NK-92 (cell line): ENCODE data around the gene RBM39.
"Not testable (repeated sequence)": the region's sequence is repeated elsewhere in the genome, so short reads cannot be mapped to it uniquely, and the experiment has no call there.

ENCODE experiments used
- DNase-seq: peaks from one replicate; lab custom pipeline; 2025; ENCODE audit not compliant: unreplicated experiment; lab: John Stamatoyannopoulos, UW

Gene RBM39

DNA sequence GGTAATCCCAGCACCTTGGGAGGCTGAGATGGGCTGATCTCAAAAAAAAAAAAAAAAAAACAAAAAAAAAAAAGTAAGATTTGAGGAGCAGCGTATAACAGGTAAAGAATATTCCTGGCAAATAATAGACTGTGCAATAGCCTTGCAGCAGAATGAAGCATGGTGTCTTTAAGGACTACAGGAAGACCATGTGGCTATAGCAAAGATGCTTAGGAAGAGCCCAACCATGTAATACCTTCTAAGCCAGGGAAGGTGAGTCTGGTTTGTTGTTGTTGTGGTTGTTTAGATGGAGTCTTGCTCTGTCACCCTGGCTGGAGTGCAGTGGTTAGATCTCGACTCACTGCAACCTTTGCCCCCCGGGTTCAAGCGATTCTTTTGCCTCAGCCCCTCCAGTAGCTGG is 14.3 kb upstream of the RBM39 start:
- no peak for DNase-seq

DNA sequence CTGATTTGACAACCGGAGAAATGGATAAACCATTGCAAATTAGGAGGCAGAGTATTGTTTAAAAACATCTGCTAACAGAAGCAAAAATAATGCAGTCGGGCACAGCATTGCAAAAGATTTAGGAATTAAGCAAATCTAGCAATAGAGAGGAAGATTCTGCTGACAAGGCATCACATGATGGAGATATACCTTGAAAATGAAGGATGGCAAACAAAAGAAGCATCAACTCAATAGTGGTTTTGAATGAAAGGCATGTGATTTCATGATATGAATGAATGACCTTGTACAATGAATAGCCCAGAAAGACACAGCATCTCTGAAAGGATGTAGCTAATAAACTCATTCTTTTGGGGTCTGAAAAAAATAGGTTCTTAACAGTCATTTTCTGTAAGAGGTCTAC is 8.6 kb upstream of the RBM39 start:
- DNase-seq = no peak

DNA sequence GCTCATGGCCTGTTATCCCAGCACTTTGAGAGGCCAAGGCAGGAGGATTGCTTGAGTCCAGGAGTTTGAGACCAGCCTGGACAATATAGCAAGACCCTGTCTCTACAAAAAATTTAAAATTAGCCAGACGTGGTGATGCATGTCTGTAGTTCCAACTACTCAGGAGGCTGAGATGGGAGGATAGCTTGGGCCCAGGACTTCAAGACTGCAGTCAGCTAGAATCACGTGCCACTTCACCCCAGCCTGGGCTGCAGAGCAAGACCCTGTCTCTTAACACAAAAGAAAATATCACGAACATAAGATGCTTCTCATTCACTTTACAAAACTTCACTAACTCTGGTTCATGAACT is 2.4 kb upstream of the RBM39 start:
- not testable (repeated sequence) for DNase-seq

DNA sequence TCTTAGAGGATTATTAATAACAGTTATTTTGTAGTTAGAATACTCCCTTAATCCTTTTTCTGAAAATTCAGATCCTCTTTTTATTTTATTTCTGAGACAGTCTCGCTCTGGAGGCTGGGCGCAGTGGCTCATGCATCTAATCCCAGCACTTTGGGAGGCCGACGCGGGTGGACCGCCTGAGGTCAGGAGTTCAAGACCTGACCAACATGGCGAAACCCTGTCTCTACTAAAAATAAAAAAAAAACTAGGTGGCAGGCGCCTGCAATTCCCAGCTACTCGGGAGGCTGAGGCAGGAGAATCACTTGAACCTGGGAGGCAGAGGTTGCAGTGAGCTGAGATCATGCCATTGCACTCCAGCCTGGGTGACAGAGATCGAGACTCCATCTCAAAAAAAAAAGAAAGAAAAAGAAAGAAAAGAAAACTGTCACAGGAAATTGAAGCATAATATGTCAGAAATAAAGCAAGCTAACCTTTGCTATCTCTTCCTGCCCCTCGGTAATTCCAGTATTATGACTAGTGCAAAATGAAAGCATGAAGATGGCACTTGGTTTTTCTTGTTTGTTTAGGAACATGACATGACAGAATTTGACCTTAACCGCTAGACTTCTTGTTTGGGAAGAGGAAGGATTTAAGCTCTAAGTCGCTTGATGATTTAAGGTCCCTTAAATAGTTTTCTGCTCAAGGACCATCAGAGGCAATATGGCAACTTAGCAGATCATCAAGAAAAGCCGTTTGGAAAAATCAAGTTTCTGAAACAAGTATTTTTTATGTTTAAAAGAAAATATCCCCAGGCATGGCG is 1.8 kb upstream of the RBM39 start:
- no peak for DNase-seq

DNA sequence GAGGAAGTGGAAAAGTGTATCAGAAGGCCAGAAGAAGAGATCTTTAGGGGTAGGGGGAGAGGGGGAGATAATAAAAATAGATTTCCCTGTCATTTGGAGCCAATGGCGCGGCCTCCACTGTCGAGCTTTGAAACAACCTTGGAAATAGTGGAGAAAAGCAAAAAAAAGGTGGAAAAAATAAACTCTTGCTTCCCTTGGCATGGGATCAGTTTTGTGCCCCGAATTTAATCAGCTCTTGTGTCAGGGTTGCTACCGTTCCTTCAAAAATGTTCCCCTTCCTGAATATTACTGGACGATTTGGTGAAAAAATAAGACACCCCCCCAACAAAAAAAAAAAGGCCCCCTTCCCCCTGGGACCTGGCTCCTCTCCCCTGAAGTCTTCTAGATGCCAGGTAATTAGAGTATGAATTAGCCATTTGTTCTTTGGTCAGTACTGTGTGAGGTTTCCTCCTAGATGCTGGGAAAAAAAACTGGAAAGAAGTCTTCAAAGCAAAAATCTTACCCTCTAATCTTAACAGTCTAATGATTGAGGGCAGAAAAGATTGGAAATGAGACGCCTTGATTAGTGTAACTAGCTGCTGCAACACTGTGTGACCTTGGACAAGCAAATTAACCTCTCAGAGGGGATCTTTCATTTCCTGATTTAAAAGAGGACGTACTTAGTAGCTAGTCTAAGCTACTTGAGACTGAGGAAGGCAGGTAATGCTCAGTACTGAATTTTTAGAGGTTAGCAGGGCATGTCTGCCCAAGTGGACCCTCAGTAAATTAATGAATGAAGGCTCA is 872 bp upstream of the RBM39 start:
- DNase-seq = no peak

DNA sequence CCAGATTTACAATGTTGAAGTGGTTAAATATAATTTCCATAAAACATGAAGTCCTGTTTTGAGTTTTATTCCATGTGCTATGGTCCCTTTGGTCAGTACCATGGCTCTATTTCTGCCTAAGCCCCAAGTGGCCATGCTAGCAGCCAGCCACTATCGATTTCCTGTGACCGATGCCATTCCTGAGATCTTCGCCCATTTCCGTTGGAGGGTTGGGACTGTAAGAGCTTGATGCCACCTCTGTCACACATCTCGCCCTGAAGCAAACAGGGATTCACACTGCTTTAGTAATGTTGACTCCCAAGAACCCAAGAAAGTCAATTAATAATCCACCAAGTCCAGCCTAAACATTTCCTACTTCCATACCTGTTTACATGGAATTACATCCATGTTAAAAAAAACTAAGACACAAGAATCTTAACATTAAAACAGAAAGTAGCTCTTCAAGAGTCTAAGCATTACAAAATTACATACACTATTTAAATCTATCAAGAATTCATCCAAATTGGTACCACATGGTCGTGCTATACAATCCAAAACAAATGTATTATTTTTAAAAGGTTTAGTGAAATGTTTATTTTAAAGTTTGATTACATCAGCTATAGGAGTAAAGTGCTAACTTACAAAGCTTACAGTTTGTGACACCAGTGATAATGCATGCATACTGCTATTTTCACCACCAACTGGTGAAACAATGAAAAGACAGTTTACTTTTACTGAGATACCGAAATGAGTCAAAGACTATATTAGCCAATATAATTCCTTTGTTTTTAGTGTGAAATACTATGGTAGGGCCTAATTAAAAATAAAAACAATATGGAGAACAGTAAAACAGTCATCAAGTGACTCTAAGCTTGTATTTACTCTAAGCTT is 2.5 kb downstream of the RBM39 start:
- no peak for DNase-seq

DNA sequence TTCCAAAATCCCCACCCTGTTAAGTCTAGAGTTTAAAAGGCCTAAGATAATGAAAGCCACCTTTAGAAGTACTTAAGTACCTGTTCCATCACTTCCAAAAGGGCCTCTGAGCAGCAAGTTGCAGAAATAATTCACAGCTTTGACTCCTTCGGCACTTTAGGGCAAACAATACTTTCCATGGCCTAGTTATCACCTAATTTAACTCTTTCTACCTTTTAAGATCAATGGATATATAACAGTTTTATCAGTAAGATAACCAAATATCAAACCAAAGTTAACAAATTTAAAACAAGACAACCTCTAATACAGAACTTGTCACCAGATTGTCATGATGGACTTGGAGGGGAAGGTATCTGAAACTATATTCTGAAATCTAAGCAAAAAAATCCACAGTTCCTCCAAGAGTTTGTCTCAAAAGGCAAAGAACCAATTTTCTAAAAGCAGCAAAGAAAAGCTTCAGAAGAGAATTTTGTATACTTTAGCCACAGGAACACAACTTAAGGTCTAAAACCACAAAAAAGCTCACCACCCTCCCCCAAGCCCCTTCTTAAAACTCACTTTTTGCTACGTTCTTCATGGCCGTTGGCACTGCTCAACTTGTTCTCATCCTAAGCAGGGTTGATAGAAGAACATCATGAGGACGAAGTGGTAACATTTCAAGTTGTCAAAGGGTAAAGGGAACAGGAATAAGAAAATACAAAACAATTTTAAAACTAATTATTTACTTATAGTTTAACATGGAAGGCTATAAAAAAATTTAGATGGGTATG is 3.5 kb downstream of the RBM39 start:
- no peak for DNase-seq

DNA sequence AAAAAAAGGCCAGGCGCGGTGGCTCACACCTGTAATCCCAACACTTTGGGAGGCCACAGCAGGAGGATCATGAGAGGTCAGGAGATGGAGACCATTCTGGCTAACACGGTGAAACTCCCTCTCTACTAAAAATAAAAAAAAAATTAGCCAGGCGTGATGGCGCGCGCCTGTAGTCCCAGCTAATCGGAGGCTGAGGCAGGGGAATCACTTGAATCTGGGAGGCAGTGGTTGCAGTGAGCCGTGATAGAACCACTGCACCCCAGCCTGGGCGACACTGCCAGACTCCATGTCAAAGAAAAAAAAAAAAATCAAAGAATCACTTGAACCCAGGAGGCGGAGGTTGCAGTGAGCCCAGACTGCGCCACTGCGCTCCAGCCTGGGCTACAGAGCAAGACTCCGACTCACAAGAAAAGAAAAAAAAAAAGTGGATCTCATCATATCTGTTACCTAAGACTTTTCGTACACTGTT is 4.2 kb downstream of the RBM39 start:
- DNase-seq = no peak

DNA sequence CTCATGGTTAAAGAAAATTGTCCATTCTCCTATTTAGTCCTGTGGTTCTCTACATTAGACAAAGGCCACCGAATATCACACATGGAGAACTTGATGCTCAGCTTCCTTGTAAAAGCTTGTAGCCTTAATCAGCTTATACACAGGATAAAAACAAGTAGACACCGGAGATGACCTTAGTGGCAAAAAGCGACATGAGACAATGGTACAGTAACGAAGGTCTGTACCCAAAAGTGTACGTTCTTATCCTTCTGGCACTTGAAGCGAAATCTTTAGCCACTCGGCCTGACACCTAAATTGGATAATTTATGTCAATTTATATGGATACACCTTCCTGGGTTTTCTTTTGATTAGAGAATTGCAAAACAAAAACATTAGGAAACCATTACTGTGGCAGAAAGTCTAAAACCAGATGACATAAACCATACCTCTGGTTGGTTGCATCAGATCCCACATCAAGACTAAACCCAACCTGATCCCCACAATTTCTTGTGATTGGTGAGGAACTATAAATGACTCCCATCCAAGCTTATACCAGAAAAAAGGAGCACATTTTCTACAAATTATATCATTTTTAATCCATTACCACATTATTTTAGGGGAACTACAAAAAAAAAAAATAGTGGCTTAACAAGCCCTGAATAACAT is 6.1 kb downstream of the RBM39 start:
- DNase-seq = no peak

DNA sequence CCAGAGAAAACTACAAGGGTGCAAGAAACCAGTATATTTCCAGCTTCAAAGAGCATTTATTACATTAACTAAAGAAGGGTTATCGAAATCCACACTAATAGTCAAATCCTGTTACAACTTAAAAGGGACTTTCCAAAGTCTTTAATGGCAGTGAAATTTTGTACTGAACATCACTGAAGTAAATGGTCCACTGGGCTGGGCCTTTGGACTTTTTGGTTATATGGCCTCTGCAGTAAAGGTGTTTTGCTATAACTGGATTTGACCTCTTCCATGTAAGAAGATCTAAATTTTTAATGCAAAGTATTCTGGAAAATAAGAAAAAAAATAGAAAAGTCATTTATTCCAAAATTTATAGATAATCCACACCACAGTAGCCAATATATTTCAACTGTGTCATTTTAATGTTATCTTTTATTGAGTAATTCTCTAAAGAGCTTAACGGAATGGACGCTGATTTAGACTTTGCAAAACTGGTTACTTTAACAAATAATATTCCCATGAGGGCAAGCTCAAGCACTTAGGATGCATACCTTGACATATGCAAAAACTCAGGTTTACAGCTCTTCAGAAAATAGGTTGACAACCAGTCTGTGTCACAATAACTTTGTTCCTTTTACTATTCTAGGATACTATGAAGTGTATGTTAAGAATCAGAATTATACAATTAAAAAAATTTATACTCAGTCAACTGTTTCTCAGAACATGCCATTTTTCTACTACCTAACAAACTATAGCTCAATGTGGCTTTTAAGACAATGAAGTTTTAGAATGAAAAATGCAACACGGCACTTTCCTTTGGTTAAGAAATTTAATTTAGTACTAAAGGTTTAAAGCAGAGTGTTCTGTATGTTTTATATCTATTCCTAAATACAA is 7.0 kb downstream of the RBM39 start:
- no peak for DNase-seq

DNA sequence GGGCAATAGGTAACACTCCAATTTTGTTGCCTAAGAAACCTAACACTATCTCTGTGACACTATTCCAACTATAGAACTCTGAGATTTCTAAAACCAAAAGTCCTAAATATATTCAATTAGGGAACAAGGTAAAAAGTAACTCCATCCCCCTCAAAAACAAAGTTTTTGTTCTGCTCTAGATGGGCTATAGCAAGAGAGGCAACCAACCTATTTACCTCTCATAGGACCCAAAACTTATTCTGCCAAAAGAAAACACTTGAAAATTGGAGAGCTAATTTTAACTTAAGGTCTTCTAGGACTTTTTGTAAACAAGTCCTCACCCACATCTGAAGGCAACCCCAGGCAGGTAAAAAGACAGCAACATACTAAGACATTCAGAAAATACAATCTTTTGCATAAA is 7.7 kb downstream of the RBM39 start:
- no peak for DNase-seq

DNA sequence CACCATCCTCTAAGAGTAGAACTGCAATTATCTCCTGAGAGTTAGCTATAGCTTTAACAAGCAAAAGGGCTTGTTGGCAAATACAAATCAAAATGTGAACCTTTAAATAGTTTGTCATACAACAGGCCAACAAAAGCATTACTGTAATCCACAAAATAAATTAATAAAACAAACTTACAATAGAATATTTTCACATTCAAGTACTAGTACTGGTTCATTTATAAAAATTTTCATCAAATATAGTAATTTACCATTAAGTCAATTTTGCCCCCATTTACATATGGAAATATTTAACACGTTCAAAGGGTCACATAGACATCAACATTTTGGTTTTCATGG is 9.4 kb downstream of the RBM39 start:
- DNase-seq = no peak

DNA sequence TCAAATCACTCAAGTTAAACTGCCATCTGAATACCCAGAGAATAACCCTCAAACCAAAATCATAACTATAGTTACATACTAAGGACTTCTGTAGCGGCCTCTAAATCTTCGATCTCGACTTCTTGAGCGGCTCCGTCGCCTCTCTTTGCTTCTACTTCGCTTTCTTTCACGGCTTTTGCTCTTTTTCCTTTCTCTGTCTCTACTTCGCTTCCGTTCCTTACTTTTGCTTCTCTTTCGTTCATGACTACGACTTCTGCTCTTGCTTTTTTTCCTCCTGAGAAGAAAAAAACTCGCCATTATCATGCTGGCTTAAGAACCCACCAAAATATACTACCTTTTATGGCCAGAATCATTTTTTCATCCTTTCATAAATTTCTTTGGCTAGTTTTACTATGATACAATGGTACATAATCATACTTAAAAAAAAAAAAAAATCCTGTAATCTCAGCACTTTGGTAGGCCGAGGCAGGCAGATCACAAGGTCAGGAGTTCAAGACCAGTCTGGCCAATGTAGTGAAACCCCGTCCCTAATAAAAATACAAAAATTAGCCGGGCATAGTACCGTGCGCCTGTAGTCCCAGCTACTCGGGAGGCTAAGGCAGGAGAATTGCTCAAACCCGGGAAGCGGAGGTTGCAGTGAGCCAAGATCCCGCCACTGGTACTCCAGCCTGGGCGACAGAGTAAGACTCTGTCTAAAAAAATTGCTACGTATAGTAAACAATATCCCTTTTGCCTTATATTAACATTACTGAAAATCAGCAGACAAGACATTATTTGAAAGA is 10.0 kb downstream of the RBM39 start:
- no peak for DNase-seq

DNA sequence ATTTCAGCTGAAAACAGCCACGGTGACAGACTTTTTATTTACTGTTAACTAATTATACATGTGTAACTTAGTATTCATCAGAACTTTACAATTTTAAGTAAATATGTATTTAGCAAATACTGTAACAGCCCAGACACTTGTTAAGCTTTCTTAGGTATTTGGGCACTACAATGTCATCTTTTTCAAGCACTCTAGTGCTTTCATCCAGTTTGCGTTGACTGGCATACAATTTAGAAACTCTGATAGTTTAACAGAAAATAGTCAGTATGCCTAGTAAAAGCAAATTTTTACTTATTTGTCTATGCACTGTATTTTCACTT is 10.6 kb downstream of the RBM39 start:
- DNase-seq = no peak

DNA sequence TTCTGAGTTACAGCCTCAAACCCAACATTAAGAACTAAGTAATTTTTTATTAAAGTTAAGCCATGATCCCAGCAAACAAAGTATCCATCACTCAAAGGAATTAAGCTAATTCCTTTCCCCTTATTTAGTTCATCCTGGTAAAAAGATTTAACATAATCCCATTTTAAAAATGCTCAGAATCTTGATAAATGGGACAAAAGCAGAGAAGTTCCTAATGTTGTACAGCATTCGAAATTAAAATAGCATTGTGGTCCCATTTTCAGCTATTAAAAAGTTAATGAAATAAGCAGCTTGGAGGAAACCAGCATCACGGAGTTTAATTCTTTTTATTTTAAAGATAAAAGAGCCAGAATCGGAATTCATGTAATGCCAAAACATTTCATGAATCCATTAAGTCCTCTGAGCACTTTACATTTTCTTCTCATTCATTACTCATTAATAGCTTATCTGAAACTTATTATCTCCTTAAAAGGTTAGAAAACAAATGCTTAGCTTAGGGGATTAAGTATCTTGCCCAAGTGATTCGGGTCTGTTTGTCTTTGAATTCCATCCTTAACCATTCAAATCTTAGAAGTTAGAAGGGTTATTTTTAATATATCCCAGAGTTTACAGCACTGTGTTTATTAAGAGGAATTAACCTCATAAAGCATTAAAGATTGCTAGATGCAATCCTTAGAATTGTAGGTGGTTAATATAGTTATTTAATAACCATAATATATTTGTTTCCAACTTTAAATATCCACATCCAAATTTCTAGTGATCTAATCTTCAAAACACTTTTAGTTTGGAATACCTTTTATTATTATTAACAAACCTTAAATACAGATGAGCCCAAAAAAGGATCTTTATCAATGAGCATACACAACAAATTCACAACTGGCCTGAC is 11.2 kb downstream of the RBM39 start:
- DNase-seq = no peak

DNA sequence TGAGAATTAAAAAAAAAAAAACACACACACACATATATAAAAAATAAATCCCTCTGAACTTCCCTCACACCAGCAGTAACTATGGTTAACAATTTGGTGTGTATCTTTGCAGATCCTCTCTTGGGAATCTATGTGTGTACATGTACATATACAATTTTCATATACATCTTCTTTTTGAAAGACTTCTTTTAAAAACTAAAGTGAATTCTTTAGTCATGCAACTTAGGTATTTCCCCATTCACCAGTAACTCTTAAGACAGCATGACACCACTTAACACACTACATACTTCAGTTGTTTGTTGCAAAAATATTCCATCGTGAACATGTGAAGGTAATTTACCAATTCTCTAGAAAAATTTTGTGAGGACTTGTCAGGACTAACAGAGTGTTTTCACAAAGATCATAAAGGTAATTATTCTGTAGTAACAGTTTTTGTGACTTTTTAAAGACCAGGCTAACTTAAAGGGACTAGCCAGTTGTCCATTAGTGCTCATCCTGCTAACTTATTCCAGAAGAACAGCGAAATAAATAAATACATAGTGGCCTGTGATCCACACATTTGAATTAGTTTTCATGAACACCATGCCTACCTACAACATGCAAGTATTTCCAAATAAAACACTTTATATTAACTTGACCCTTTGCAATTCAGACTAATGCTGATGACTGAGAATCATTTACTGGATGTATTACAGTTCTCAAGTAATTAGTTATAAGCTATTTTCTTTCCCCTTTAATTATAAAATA is 12.1 kb downstream of the RBM39 start:
- DNase-seq = no peak

DNA sequence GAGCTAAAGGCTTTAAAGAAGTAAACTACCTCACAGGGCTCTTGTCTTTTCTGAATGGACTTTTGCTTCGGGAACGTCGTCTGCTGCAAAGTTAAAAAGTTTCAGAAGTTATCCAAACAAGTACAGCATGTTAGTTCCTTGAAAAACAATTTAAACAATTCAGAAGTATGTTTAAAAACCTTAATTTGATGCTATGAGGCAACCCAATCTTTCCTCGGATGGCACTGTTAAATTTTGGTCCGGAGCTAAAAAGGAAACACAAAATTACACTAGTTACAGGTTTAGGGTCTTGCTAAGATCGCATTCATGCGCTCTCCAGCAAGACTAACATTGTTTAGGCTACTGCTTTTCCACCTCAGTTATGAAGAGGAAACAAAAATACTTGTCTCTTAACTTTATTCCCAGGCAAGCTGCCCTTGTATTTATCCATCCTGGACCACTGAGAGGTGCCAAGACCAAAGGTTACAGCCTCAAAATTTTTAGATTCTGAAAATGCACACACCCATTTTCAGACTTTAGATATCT is 12.7 kb downstream of the RBM39 start:
- no peak for DNase-seq
